ENCODE results near the gene C1orf116. TPM values are rescaled to one million over a fixed set of nuclear protein-coding genes. Genes with fewer than 3 reads are reported as not detected.

The C1orf116 gene
- total RNA-seq, 1 donor = not detected

GRCh38 chr1:206974140-206974539 lies 58.4 kb downstream of the C1orf116 start:
- Histone ChIP-seq H3K27me3 (ENCODE audit: insufficient read depth, low read length) (peaks cover 32% of the 10 kb centered on the region), H3K4me2 (ENCODE audit: insufficient read depth, low read length) (no peak overlapping the region), H3K4me1 (ENCODE audit: insufficient read depth, low read length) (no peaks in the 10 kb centered on the region), H3K4me3 (ENCODE audit: insufficient read depth, low read length) (no peak overlapping the region), H4K20me1 (ENCODE audit: insufficient read depth, low read length) (no peaks in the 10 kb centered on the region), H3K27ac (ENCODE audit: low read depth, low read length) (no peak overlapping the region), H2AFZ (ENCODE audit: low read length) (no peak overlapping the region), H3K9me3 (ENCODE audit: low read depth, low read length) (no peaks in the 10 kb centered on the region), H3K36me3 (ENCODE audit: insufficient read depth, low read length) (no peaks in the 10 kb centered on the region), H3K79me2 (ENCODE audit: insufficient read depth, low read length) (no peaks in the 10 kb centered on the region)
- no peak for DNase-seq (ENCODE audit: insufficient read length, low spot score, missing footprints)
- TF ChIP-seq CTCF (IDR thresholded peaks at IDR 0.05; ENCODE audit: extremely low read depth, low read depth, low read length) = no peak

DNA sequence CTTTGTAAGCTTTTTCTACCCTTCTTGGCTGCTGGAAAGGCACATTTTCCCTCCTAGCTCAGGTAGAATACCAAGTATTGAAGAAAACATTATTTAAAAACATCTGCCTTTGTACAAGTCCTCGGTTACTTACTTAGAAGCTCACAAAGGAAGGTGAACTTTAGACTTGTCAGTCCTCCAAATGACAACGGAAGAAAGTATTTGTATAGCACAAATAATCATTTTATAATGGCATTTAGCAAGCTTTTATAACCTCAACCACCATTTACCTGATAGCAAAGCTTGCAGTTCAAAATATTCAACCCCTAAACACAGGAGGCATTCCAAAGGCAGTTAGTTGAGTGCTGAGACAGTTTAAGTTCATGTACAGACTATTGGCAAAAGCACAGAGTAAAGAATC lies 59.8 kb downstream of the C1orf116 start:
- Histone ChIP-seq H3K4me3 (ENCODE audit: insufficient read depth, low read length) (no peak overlapping the region), H3K79me2 (ENCODE audit: insufficient read depth, low read length) (no peaks in the 10 kb centered on the region), H3K9me3 (ENCODE audit: low read depth, low read length) (no peaks in the 10 kb centered on the region), H3K27ac (ENCODE audit: low read depth, low read length) (no peak overlapping the region), H3K4me2 (ENCODE audit: insufficient read depth, low read length) (no peak overlapping the region), H3K27me3 (ENCODE audit: insufficient read depth, low read length) (peaks cover 32% of the 10 kb centered on the region), H2AFZ (ENCODE audit: low read length) (no peak overlapping the region), H4K20me1 (ENCODE audit: insufficient read depth, low read length) (no peaks in the 10 kb centered on the region), H3K36me3 (ENCODE audit: insufficient read depth, low read length) (no peaks in the 10 kb centered on the region), H3K4me1 (ENCODE audit: insufficient read depth, low read length) (no peaks in the 10 kb centered on the region)
- DNase-seq (ENCODE audit: insufficient read length, low spot score, missing footprints) = no peak
- TF ChIP-seq CTCF (IDR thresholded peaks at IDR 0.05; ENCODE audit: extremely low read depth, low read depth, low read length) = no peak

DNA sequence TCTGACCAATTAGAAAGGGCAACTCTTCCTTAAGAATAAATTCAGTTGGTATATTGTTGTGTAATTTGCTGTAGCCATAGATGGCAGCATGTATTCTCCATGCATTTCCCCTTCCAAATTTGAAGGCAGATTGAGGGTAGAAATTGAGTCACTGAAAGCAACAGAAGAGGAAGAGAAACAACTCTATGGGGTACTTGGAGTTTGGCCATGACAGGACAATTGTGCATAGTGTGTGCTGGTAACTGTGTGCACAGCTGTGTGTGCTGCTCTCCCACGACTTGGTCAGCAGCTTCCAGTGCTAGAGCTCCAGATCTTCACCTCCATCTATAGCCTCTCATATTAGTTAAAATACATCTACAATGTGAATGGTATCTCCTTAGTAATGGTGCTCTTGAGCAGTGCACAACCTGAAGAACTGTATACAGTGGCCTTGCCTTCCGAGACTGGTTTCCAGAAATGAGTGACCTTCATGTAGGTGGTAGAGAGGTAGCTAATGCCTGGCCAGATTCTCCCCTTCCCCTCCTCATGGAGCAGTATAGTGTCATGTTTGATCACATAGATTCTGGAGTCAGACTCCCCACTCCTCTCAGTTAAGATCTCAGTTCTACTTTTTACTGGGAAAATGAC lies 61.4 kb downstream of the C1orf116 start:
- Histone ChIP-seq H3K27ac (ENCODE audit: low read depth, low read length) (no peak overlapping the region), H3K36me3 (ENCODE audit: insufficient read depth, low read length) (no peaks in the 10 kb centered on the region), H3K9me3 (ENCODE audit: low read depth, low read length) (no peaks in the 10 kb centered on the region), H3K27me3 (ENCODE audit: insufficient read depth, low read length) (peaks cover 31% of the 10 kb centered on the region), H3K4me1 (ENCODE audit: insufficient read depth, low read length) (no peaks in the 10 kb centered on the region), H3K79me2 (ENCODE audit: insufficient read depth, low read length) (no peaks in the 10 kb centered on the region), H3K4me2 (ENCODE audit: insufficient read depth, low read length) (no peak overlapping the region), H4K20me1 (ENCODE audit: insufficient read depth, low read length) (no peaks in the 10 kb centered on the region), H3K4me3 (ENCODE audit: insufficient read depth, low read length) (no peak overlapping the region), H2AFZ (ENCODE audit: low read length) (no peak overlapping the region)
- no peak for DNase-seq (ENCODE audit: insufficient read length, low spot score, missing footprints)
- TF ChIP-seq CTCF (IDR thresholded peaks at IDR 0.05; ENCODE audit: extremely low read depth, low read depth, low read length) = no peak

DNA sequence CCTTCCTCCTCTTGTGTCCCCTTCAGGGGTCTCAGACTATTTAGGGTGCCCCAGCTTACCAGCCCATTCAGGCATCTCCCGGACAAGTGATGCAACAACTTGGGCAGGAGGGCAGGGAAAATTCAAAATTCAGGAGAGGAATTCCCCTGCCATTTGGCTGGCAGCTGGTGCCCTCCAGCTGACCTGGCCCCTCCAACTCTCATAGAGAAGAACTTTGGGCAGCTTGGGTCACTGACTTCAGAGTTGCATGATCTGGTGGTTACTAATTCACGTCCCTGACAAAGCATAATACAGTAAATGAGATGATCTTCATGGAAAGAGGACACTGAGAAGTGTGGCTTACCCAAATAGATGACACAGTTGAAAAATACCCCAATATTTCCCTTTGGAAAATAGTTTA lies 62.1 kb downstream of the C1orf116 start, which contains the start of gene FCAMR:
Gene FCAMR, minus strand, starts transcription at position 15 of the 400 bp plus-strand sequence. CDS start 335 bp downstream, outside the sequence.
- Histone ChIP-seq H3K4me1 (ENCODE audit: insufficient read depth, low read length) (no peaks in the 10 kb centered on the region), H3K36me3 (ENCODE audit: insufficient read depth, low read length) (no peaks in the 10 kb centered on the region), H3K4me3 (ENCODE audit: insufficient read depth, low read length) (no peak within 1 kb of the TSS), H3K9me3 (ENCODE audit: low read depth, low read length) (no peaks in the 10 kb centered on the region), H3K4me2 (ENCODE audit: insufficient read depth, low read length) (no peak within 1 kb of the TSS), H3K27me3 (ENCODE audit: insufficient read depth, low read length) (peaks cover 31% of the 10 kb centered on the region), H4K20me1 (ENCODE audit: insufficient read depth, low read length) (no peaks in the 10 kb centered on the region), H3K79me2 (ENCODE audit: insufficient read depth, low read length) (no peaks in the 10 kb centered on the region), H2AFZ (ENCODE audit: low read length) (no peak within 1 kb of the TSS), H3K27ac (ENCODE audit: low read depth, low read length) (no peak within 1 kb of the TSS)
- TF ChIP-seq CTCF (IDR thresholded peaks at IDR 0.05; ENCODE audit: extremely low read depth, low read depth, low read length) = no peak
- no peak for DNase-seq (ENCODE audit: insufficient read length, low spot score, missing footprints)
